LHCN-M2 (cell line): ENCODE measurements around the gene APOD. TPM values are rescaled to one million over a fixed set of nuclear protein-coding genes. Genes with fewer than 3 reads are reported as not detected.

Source experiments
- DNase-seq: peaks from one replicate; pipeline ENCODE4 v3.0.0-alpha.2; 2012; ENCODE audit warnings: low read depth
- total RNA-seq: library from RNA; depleted of rRNA; stranded (reverse); fragments of >200 nt; gene quantifications from 2 replicates; pipeline ENCODE4 v1.2.3, GENCODE V29; 2014; rRNA removed

Gene APOD
- total RNA-seq, 1 experiment from 2014 or later, result 2.8 TPM

GRCh38 chr3:195526492-195526891 is 57.2 kb downstream of the APOD start:
- DNase-seq, result no peak

GRCh38 chr3:195524171-195524896 is 59.4 kb downstream of the APOD start:
- no peak for DNase-seq

DNA sequence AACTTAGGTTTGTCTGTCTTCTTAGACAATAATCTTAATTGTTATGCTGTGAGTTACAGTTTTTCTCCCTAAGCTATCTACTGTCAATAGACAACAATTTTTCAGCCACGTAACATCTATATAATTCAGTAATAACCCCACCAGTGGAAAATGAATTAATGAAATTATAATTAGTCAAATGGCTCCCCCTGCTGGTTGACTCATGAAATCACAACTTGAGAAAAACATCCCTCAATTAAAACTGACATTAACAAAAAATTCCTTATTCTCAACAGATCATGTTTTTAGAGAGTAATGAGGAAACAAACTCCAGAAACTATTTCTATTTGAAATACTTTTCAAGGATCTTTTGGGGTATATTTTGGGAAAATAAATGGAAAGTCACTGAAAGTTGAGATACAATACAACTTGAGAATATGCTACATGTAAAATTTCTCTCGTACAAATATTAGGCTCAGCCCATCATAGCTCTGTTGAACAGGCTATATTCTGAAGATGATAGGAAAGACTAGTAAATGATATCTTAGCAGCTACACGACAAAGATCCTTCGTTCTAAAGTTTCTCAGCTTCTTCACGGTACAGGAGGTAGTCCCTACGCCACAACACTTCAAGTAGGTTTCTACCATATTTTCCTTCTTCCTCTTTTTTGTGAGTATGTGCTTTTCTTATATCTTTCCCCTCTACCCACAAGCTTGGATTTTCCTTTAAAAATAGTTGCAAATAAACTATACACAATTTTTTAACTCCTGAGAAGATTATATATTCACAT is 61.3 kb downstream of the APOD start:
- peak; percentile 14 for DNase-seq

Other genes starting within 250 kb of the APOD start
- 34.9 and 42.3 TPM in 2 replicates for gene ACAP2, start 140.9 kb downstream of the APOD start, total RNA-seq
- gene PPP1R2, start 40.6 kb downstream of the APOD start, total RNA-seq, result 27.7 and 30.8 TPM in 2 replicates
- not detected in 2 replicates for gene MUC20, start 137.0 kb upstream of the APOD start, total RNA-seq
- not detected in 2 replicates for gene MUC4, start 228.0 kb upstream of the APOD start, total RNA-seq